ENCODE results near the gene RASGRF2.
"Not testable (repeated sequence)": the region's sequence is repeated elsewhere in the genome, so short reads cannot be mapped to it uniquely, and the experiment has no call there.

The RASGRF2 gene

GRCh38 chr5:80986382-80986781 is 26.2 kb downstream of the RASGRF2 start:
- no peak for DNase-seq

DNA sequence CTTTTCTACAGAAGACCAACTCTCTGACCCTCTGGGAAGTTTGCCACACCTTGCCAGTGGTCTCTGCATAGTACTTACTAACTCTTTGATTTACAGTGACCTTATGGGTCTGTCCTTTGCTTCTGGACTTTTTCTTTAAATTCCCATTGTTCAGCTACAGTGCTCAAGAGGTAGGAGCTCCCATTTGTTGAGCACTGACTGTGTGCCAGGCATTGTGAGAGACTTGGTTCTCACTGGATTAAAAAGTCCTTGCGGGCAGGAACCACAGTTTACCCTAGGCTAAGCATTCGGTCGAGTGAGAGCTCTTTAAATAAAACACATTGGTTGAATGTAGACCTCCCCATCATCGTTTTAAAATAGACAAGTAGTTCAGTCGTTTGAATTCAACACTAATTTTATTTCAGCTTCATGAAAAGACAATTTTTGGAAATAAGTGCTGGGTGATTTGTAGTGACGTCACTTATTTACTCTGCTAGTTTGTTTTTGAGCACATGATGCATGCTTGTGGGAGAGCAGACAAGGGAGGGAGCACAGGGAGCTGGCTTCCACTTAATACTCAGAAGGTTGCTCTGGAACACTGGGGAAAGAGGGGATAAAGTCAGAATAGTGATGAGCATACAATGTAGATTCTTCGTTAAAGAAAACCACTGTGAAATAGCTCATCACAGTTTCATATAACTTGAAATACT is 27.1 kb downstream of the RASGRF2 start:
- no peak for DNase-seq

DNA sequence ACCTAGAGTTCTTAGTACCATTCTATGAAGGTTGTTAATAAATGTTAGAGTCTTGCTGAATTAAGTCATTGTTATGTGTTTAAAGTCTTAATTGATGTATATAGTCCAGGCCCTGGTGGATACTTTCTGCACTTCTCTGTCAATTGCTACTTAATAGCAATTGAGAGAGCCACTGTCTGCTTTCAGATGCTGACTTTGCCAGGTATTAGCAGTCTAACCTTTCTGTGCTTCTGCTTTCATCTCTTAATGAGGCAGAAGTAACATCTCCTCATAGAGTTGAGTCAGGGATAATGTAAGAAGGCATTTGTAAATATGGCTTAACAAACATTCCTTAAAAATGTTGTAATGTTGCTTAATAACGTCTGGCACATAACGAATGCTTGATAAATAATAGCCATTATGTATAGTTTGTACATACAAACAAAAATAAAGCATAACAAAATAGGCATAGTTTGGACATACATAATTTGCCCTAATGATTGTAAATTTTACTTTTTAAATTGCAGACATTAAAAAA is 28.3 kb downstream of the RASGRF2 start:
- no peak for DNase-seq

GRCh38 chr5:80989883-80990282 is 29.7 kb downstream of the RASGRF2 start:
- no peak for DNase-seq

DNA sequence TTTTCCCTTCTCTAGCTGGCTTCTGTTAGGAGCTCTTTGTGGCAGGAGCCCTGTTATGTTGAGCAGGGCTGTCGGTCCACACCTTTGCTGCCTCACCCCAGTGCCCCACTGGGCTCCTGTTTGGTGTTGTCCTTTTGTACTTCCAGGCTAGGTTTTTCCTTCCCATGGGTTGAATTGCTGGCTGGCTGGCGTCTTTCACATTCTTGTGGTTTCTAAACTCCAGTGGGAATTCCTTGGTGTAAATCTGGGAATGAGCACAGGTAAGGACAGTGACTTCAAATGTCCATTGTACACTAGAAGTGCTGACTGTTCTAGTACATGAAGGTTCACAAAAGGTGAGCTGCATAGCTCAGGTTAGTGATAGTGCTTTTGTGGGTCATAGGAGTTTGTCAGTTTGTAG is 30.4 kb downstream of the RASGRF2 start:
- DNase-seq = no peak

- DNase-seq = no peak
Observed at GRCh38 chr5:80990971-80991370, 30.8 kb downstream of the RASGRF2 start.

GRCh38 chr5:80995908-80996307 is 35.7 kb downstream of the RASGRF2 start:
- DNase-seq = no peak

DNA sequence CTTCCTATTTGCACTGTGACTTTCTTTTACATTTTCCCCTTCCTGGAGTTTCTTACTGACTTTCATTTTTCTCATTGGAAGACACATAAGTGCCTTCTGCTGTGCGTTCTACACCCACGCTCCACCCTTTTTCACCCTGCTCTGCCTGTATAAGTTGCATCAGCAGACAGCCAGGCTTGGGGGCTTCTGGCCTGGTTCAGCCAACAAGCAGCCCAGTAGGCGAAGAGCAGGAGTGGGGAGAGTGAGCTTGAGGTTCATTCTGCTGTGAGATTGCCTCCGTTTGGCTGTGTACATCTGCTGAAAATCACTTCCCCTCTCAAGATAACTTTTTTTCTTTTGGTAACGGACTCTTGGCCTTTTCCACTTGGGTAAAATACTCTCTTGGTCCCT is 38.4 kb downstream of the RASGRF2 start:
- no peak for DNase-seq

DNA sequence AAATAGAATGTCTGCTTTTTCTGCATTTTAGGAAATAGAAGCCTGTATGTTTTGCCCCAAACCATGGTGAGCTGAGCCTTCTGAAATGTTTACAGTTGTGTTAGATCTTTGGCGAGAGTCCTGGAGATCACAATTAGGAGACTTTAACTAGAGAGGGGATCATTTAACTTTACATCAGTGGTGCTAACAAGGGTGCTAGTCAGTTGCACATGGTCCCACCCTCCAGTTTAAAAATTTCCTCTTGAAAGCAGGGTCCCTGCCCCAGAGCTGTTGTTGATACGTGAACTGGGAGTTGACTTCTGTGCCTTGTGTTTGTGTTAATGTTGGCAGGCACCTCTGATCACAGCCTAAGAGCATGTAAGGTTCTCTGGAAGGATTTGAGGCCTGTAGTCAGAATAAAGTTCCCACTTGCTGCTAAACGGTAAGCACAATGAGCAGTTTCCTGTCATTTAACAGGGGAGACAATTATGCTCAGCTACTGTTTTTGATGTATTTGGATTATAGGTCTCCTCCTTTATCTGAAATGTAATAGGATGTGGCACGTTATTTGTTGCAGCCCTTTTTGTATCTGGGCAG is 43.7 kb downstream of the RASGRF2 start:
- DNase-seq = no peak

DNA sequence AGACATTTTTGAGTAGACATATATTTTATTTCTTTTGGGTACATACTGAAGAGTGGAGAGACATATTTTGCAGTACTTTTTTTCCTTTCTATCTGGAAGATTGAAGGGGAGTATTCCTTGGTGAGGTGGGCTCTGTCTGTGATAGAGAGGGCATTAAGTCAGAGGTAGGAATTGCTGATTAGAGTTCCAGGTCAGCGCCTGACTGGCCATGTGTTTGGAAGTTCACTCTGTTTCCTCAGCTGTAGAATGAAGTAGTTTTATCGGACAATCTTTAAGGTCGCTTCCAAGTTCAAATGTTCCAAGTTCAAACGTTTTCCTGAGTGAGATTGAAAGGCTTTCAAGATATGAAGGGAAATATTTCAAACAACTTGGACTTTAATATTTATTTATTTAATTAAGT is 45.5 kb downstream of the RASGRF2 start:
- no peak for DNase-seq

GRCh38 chr5:81006231-81006630 is 46.1 kb downstream of the RASGRF2 start:
- DNase-seq = no peak

DNA sequence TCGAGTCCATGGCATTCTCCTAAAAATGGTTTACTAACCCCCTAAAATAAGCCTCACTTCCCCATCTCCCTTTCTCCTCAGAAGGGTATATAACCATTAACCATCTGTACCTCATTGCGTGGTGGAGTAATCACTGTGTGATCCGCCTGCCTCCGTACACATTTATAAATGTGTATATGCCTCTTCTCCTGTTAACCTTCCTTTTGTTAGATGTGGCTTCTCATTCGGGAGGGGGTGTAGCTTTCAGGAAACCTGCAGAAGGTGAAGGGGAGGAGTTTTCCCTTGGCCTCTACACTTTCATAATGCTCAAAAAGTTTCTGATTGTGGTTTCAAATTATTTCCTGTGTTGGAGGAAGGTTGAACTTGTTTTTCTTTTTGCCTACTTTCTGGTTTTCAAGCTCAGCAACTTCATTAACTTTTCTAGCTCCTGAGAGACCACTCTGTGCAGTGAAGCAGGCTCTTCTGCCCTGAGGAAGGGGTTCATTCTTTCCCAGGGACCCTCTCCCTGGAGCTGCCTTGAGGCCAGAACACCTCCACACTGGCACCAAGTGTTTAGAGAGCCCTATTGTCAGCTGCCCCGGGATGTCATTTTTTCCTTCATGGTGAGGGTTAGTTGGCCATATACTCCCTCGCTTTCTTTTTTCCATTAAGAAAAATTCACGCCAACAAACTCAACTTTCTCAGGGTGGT is 46.9 kb downstream of the RASGRF2 start:
- no peak for DNase-seq

GRCh38 chr5:81007637-81008027 is 47.5 kb downstream of the RASGRF2 start:
- DNase-seq = no peak

DNA sequence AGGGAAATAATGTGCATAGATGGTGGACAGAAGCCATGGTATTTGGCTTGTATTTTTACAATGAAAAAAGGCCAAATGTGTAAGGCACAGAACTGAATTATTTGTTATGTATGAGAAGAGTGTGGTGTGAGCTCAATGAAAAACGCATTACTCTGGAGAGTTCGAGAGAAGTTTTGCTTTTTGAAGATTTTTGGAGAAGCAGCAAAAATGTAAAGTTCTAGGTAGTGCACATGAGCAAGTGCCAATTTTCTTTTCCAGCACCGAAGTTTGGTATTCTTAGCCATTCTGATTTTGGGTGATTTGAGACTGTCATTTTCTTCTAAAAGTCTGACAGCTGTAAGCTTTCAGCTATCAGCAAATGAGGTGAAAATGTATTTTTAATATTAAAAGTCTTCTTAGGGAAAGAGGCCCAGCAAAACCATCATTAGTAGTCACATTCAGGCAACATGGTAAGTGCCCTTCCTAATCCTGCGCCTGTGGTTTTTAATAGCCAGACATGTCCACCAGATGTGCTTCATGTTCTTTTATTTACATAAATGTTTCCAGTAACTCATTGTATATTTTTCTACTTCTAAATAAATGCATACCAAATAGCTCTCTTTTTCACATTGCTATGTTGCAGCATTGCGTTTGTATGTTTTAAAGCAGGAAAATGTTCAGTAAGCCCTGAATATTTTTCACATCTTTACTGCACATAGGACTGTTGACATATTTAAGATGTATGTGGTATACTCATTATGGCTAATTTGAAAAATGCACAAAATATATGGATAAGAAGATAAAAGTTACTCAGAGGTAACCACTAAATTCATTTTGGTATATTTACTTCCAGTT is 50.4 kb downstream of the RASGRF2 start:
- DNase-seq = no peak

- DNase-seq = no peak
Observed at GRCh38 chr5:81014348-81014747, 54.2 kb downstream of the RASGRF2 start.

- DNase-seq = no peak
Observed at GRCh38 chr5:81016116-81016515, 56.0 kb downstream of the RASGRF2 start.

DNA sequence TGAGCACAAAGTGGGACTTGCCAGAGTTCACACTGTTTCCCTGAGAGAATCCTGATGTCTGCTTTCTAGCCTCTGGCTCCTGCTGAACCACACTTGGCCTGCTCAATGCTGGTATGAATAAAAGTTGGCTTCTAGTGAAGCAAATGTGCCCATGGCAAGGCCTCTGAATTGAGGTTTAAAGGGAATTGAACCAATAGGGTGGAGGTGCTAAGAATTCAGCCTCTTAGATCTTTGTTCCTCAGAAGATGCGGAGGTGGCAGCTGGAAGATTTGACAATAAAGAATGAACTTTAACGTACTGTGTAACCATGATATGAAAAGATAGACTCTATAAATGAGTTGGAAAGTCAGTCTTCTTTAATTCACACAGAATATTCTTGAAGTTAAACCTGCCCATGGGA is 57.2 kb downstream of the RASGRF2 start:
- no peak for DNase-seq

DNA sequence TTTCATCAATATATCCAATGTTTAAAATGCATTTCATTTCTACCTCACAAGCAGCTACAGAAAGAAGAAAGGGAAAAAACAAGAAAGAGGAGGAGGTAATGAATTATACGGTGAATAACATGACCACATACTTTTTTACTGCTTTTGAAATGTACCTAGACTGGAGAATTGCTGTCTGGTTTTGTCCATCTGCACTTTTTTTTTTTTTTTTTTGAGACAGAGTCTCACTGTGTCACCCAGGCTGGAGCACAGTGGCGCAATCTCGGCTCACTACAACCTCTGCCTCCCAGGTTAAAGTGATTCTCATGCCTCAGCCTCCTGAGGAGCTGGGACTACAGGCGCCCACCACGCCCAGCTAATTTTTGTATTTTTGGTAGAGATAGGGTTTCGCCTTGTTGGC is 58.4 kb downstream of the RASGRF2 start:
- DNase-seq = not testable (repeated sequence)

- no peak for DNase-seq
Observed at GRCh38 chr5:81019748-81020147, 59.6 kb downstream of the RASGRF2 start.

DNA sequence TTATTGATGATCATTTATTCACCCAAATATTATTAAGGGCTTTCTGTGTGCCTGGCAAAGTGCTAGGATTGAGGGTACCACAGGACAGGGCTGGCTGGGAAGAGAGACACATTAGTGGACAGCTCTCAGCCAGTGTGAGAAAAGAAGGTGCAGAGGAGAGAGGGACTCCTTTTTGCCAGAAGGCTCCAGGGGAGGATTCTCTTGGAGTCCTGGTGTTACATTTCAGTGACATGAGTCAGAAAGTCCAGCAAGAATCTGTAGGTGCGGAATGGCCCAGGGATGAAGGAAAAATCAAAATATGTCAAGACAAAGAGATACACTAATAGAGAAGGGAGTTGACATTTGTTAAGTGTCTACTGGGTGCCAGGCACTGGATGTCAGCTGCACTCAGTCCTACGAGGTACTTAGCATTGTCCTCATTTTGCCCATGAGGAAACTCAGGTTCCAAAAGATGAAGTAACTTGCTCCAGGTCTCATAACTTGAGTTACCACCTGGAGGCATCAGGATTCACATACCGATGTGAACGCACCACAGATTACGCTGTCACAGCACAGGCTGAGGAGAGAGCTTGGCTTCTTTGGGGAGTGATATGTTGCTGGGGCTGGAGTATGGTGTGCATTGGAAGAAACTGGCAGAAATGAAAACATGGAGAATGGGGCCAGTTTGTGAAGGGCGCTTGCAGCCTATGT is 60.5 kb downstream of the RASGRF2 start:
- no peak for DNase-seq

DNA sequence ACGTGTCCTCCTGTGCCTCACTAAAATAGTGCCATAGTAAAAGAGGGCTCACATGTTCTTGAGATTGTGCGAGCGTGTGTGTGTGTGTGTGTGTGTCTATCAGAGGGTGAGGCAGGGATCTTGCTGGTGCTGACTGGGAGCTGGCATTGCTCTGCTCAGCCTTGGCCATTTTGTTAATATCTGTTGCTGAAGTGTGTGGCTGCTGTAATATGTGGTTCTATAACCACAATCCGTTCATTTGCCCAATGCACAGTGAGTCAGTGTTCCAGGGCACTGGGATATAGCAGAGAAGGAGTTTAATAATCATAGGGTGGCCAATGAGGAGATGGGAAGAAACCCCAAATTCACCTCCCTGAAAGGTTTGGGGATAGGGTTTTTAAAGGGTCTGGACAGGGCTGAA is 61.3 kb downstream of the RASGRF2 start:
- no peak for DNase-seq

GRCh38 chr5:81021951-81022687 is 62.0 kb downstream of the RASGRF2 start:
- no peak for DNase-seq
